ENCODE measurements around the gene TRIB2.

DNA sequence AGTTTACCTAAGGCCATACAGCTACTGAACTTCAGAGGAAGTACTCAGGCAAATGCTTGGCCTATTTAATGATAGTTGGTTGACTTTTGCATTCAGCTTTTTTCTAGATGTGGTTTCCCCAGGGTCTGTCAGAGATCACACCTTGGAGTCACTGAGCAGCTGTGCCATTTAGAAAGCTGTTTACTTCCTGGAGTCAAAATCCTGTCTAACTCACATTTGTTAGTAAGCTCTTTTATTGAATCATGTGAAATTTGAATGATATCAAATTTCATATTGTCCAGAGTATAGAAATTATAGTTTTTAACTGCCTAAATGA lies 7.6 kb upstream of the TRIB2 start:
- TF ChIP-seq, protein P1, sequence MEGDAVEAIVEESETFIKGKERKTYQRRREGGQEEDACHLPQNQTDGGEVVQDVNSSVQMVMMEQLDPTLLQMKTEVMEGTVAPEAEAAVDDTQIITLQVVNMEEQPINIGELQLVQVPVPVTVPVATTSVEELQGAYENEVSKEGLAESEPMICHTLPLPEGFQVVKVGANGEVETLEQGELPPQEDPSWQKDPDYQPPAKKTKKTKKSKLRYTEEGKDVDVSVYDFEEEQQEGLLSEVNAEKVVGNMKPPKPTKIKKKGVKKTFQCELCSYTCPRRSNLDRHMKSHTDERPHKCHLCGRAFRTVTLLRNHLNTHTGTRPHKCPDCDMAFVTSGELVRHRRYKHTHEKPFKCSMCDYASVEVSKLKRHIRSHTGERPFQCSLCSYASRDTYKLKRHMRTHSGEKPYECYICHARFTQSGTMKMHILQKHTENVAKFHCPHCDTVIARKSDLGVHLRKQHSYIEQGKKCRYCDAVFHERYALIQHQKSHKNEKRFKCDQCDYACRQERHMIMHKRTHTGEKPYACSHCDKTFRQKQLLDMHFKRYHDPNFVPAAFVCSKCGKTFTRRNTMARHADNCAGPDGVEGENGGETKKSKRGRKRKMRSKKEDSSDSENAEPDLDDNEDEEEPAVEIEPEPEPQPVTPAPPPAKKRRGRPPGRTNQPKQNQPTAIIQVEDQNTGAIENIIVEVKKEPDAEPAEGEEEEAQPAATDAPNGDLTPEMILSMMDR (IDR thresholded peaks at IDR 0.05): no peak
- no peak for TF ChIP-seq SIN3A (IDR thresholded peaks at IDR 0.05; ENCODE audit: borderline replicate concordance, low read depth, low read length)
- TF ChIP-seq, protein P2, sequence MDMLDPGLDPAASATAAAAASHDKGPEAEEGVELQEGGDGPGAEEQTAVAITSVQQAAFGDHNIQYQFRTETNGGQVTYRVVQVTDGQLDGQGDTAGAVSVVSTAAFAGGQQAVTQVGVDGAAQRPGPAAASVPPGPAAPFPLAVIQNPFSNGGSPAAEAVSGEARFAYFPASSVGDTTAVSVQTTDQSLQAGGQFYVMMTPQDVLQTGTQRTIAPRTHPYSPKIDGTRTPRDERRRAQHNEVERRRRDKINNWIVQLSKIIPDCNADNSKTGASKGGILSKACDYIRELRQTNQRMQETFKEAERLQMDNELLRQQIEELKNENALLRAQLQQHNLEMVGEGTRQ (IDR thresholded peaks at IDR 0.05; ENCODE audit: borderline replicate concordance, low read depth, low read length): no peak
- no peak for TF ChIP-seq RAD21 (IDR thresholded peaks at IDR 0.05; ENCODE audit: low read length)
- TF ChIP-seq TAF1 (IDR thresholded peaks at IDR 0.05; ENCODE audit: borderline replicate concordance, low read depth, low read length): no peak
- TF ChIP-seq, protein P3, sequence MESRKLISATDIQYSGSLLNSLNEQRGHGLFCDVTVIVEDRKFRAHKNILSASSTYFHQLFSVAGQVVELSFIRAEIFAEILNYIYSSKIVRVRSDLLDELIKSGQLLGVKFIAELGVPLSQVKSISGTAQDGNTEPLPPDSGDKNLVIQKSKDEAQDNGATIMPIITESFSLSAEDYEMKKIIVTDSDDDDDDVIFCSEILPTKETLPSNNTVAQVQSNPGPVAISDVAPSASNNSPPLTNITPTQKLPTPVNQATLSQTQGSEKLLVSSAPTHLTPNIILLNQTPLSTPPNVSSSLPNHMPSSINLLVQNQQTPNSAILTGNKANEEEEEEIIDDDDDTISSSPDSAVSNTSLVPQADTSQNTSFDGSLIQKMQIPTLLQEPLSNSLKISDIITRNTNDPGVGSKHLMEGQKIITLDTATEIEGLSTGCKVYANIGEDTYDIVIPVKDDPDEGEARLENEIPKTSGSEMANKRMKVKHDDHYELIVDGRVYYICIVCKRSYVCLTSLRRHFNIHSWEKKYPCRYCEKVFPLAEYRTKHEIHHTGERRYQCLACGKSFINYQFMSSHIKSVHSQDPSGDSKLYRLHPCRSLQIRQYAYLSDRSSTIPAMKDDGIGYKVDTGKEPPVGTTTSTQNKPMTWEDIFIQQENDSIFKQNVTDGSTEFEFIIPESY (IDR thresholded peaks at IDR 0.05; ENCODE audit: borderline replicate concordance, low read depth): no peak
- TF ChIP-seq FOXM1 (IDR thresholded peaks at IDR 0.05; ENCODE audit: low read depth): no peak
- TF ChIP-seq YY1 (IDR thresholded peaks at IDR 0.05; ENCODE audit: low read depth): no peak
- no peak for TF ChIP-seq POLR2AphosphoS5 (IDR thresholded peaks at IDR 0.05; ENCODE audit: low read depth, low read length)
- no peak for TF ChIP-seq ELF1 (IDR thresholded peaks at IDR 0.05)
